Astrocyte (in vitro differentiated cells and primary cell): ENCODE results near the gene FAM3A. TPM values are rescaled to one million over a fixed set of nuclear protein-coding genes. Genes with fewer than 3 reads are reported as not detected.
A peak's percentile ranks its signal among the peaks of the same experiment; 100 is the strongest.

Experiments used
- DNase-seq: peaks from one replicate; pipeline ENCODE4 v3.0.0-alpha.2; 2010; ENCODE audit warnings: low read depth
- FAIRE-seq: peaks from 2 replicates; lab custom pipeline; 2011; peaks lifted over from hg19 to GRCh38; lab: Jason Lieb, UNC
- H2AFZ ChIP-seq: 2 replicates; pipeline ENCODE4 v1.6.0; 2012; ENCODE audit warnings: low read depth, low read length, inconsistent platforms
- H3K27ac ChIP-seq: 2 replicates; pipeline ENCODE4 v1.5.1; 2011; ENCODE audit warnings: low read depth, low read length, inconsistent platforms
- H3K27me3 ChIP-seq: 2 replicates; pipeline ENCODE4 v1.6.0; 2011; ENCODE audit warnings: low read length, inconsistent platforms; ENCODE audit not compliant: insufficient read depth
- H3K36me3 ChIP-seq: 2 replicates; pipeline ENCODE4 v1.5.1; 2011; ENCODE audit warnings: low read length, inconsistent platforms; ENCODE audit not compliant: insufficient read depth
- H3K4me1 ChIP-seq: 2 replicates; pipeline ENCODE4 v1.5.1; 2011; ENCODE audit warnings: low read length, inconsistent platforms; ENCODE audit not compliant: insufficient read depth
- H3K4me2 ChIP-seq: 2 replicates; pipeline ENCODE4 v1.6.0; 2012; ENCODE audit warnings: low read length, inconsistent platforms
- H3K4me3 ChIP-seq: 2 replicates; pipeline ENCODE4 v1.5.1; 2011; ENCODE audit warnings: low read depth, mild to moderate bottlenecking, low read length, inconsistent platforms; ENCODE audit not compliant: insufficient read depth
- H3K79me2 ChIP-seq: 2 replicates; pipeline ENCODE4 v1.6.0; 2012; ENCODE audit warnings: mild to moderate bottlenecking, low read length, inconsistent platforms; ENCODE audit not compliant: insufficient read depth
- H3K9ac ChIP-seq: 2 replicates; pipeline ENCODE4 v1.6.0; 2012; ENCODE audit warnings: mild to moderate bottlenecking, low read length, inconsistent platforms
- H3K9me3 ChIP-seq: 2 replicates; pipeline ENCODE4 v1.5.1; 2012; ENCODE audit warnings: low read depth, mild to moderate bottlenecking, low read length, inconsistent platforms; ENCODE audit not compliant: insufficient read depth
- H4K20me1 ChIP-seq: 2 replicates; pipeline ENCODE4 v1.6.0; 2012; ENCODE audit warnings: low read length, inconsistent platforms; ENCODE audit not compliant: insufficient read depth
- H3K27ac Mint-ChIP-seq: one replicate; pipeline ENCODE4 v1.8.0; 2021; ENCODE audit warnings: mild to moderate bottlenecking, mixed read lengths; ENCODE audit not compliant: unreplicated experiment
- H3K27me3 Mint-ChIP-seq: one replicate; pipeline ENCODE4 v1.8.0; 2021; ENCODE audit warnings: low read depth, mixed read lengths; ENCODE audit not compliant: unreplicated experiment
- H3K36me3 Mint-ChIP-seq: one replicate; pipeline ENCODE4 v1.8.0; 2021; ENCODE audit warnings: low read depth, mixed read lengths; ENCODE audit not compliant: unreplicated experiment
- H3K4me1 Mint-ChIP-seq: one replicate; pipeline ENCODE4 v1.8.0; 2021; ENCODE audit warnings: low read depth, mixed read lengths; ENCODE audit not compliant: unreplicated experiment
- H3K4me3 Mint-ChIP-seq: one replicate; pipeline ENCODE4 v1.8.0; 2021; ENCODE audit warnings: mild to moderate bottlenecking, moderate library complexity, mixed read lengths; ENCODE audit not compliant: unreplicated experiment
- H3K9me3 Mint-ChIP-seq: one replicate; pipeline ENCODE4 v1.8.0; 2021; ENCODE audit warnings: mild to moderate bottlenecking, mixed read lengths; ENCODE audit not compliant: unreplicated experiment
- CTCF ChIP-seq: IDR thresholded peaks from 2 replicates; pipeline ENCODE4 v1.5.1; 2011; ENCODE audit warnings: low read depth, mild to moderate bottlenecking, inconsistent platforms, low read length, moderate library complexity; ENCODE audit not compliant: insufficient read depth
- EZH2 ChIP-seq: IDR thresholded peaks from 2 replicates; pipeline ENCODE4 v1.6.1; 2012; ENCODE audit warnings: mild to moderate bottlenecking, low read length, inconsistent platforms; ENCODE audit not compliant: insufficient read depth
- total RNA-seq: library from RNA; stranded (reverse); gene quantifications from 2 replicates; pipeline ENCODE4 v1.2.1, GENCODE V29; 2021

FAM3A gene
- total RNA-seq, 1 donor from 2014 or later, result 20.9 TPM

- Mint-ChIP-seq H3K9me3 (no peaks in the 10 kb centered on the region), H3K4me1 (no peaks in the 10 kb centered on the region), H3K4me3 (no peak overlapping the region), H3K27ac (no peak overlapping the region), H3K36me3 (no peaks in the 10 kb centered on the region), H3K27me3 (no peaks in the 10 kb centered on the region)
- no peaks in the 10 kb centered on the region for H3K27me3 ChIP-seq
- peaks cover 3% of the 10 kb centered on the region for H4K20me1 ChIP-seq
- no peak overlapping the region for H3K4me2 ChIP-seq
- H3K79me2 ChIP-seq, result no peaks in the 10 kb centered on the region
- H3K36me3 ChIP-seq, result peaks cover 2% of the 10 kb centered on the region
- no peak overlapping the region for H3K4me3 ChIP-seq
- H3K9me3 ChIP-seq, result no peaks in the 10 kb centered on the region
- TF ChIP-seq CTCF, result no peak
- TF ChIP-seq EZH2, result no peak
- DNase-seq (no peak), FAIRE-seq (no peak)
- H3K9ac ChIP-seq, result no peak overlapping the region
- H2AFZ ChIP-seq, result no peak overlapping the region
- H3K27ac ChIP-seq, result no peak overlapping the region
- H3K4me1 ChIP-seq, result no peaks in the 10 kb centered on the region
Observed at GRCh38 chrX:154476821-154477220, 39.2 kb downstream of the FAM3A start.

GRCh38 chrX:154473683-154474082 is 42.3 kb downstream of the FAM3A start:
- peaks cover 7% of the 10 kb centered on the region for H4K20me1 ChIP-seq
- TF ChIP-seq EZH2 (no peak), CTCF (no peak)
- no peaks in the 10 kb centered on the region for H3K79me2 ChIP-seq
- no peak overlapping the region for H3K4me2 ChIP-seq
- no peaks in the 10 kb centered on the region for H3K4me1 Mint-ChIP-seq
- H3K9ac ChIP-seq, result no peak overlapping the region
- H3K9me3 Mint-ChIP-seq, result no peaks in the 10 kb centered on the region
- no peaks in the 10 kb centered on the region for H3K4me1 ChIP-seq
- no peaks in the 10 kb centered on the region for H3K9me3 ChIP-seq
- H3K4me3 Mint-ChIP-seq, result no peak overlapping the region
- no peaks in the 10 kb centered on the region for H3K36me3 Mint-ChIP-seq
- H3K27me3 Mint-ChIP-seq, result no peaks in the 10 kb centered on the region
- no peak overlapping the region for H3K4me3 ChIP-seq
- H3K27ac ChIP-seq, result no peak overlapping the region
- FAIRE-seq, result no peak
- H2AFZ ChIP-seq, result no peak overlapping the region
- H3K27ac Mint-ChIP-seq, result no peak overlapping the region
- peaks cover 2% of the 10 kb centered on the region for H3K36me3 ChIP-seq
- no peak for DNase-seq
- no peaks in the 10 kb centered on the region for H3K27me3 ChIP-seq

GRCh38 chrX:154472685-154473632 is 43.1 kb downstream of the FAM3A start:
- Histone ChIP-seq H3K9me3 (no peaks in the 10 kb centered on the region), H3K36me3 (peaks cover 2% of the 10 kb centered on the region), H3K4me2 (no peak overlapping the region), H3K27ac (no peak overlapping the region), H4K20me1 (peaks cover 7% of the 10 kb centered on the region), H3K4me3 (no peak overlapping the region), H3K27me3 (no peaks in the 10 kb centered on the region), H2AFZ (no peak overlapping the region), H3K4me1 (no peaks in the 10 kb centered on the region), H3K79me2 (no peaks in the 10 kb centered on the region), H3K9ac (no peak overlapping the region)
- peak overlapping the region; percentile 9 for H3K27ac Mint-ChIP-seq
- no peaks in the 10 kb centered on the region for H3K9me3 Mint-ChIP-seq
- DNase-seq (no peak), FAIRE-seq (no peak)
- no peaks in the 10 kb centered on the region for H3K4me1 Mint-ChIP-seq
- H3K4me3 Mint-ChIP-seq, result peak overlapping the region; percentile 14
- TF ChIP-seq CTCF, result no peak
- no peak for TF ChIP-seq EZH2
- H3K27me3 Mint-ChIP-seq, result no peaks in the 10 kb centered on the region
- H3K36me3 Mint-ChIP-seq, result no peaks in the 10 kb centered on the region
